ENCODE results near the gene SPATA2L. TPM values are rescaled to one million over a fixed set of nuclear protein-coding genes. Genes with fewer than 3 reads are reported as not detected.
"Not testable (repeated sequence)": the region's sequence is repeated elsewhere in the genome, so short reads cannot be mapped to it uniquely, and the experiment has no call there.

Gene SPATA2L
- total RNA-seq, 2 experiments from 2014 or later, result 0.93 to 1.2 TPM

DNA sequence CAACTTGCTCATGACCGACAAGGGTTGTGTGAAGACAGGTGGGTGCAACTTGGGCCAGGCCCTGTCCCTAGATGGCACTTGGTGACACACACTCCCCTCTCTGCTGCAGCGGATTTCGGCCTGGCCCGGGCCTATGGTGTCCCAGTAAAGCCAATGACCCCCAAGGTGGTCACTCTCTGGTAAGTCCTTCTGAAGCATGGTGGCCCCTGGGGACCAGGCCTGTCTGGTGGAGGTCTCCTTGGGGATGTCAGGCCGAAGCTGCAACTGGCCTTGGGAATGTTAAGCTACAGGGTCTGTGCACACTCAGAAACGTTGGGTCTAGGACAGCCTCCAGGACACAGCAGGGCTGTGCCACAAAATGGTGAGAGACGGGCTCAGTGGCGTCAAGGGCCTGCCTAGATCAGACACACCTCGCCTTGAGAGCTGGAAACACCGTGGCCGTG, 8.2 kb downstream of the SPATA2L start:
- Mint-ChIP-seq H3K36me3 (ENCODE audit: low read depth) (peaks cover 20% of the 10 kb centered on the region), H3K9me3 (no peaks in the 10 kb centered on the region), H3K27ac (no peak overlapping the region), H3K4me3 (no peak overlapping the region), H3K27me3 (ENCODE audit: low read depth) (no peaks in the 10 kb centered on the region), H3K4me1 (ENCODE audit: low read depth) (peaks cover 6% of the 10 kb centered on the region)
- intact Hi-C loops (cut with micrococcal nuclease), result no loop called here
- CTCF ChIA-PET, result no interaction called here
- no peak for DNase-seq

DNA sequence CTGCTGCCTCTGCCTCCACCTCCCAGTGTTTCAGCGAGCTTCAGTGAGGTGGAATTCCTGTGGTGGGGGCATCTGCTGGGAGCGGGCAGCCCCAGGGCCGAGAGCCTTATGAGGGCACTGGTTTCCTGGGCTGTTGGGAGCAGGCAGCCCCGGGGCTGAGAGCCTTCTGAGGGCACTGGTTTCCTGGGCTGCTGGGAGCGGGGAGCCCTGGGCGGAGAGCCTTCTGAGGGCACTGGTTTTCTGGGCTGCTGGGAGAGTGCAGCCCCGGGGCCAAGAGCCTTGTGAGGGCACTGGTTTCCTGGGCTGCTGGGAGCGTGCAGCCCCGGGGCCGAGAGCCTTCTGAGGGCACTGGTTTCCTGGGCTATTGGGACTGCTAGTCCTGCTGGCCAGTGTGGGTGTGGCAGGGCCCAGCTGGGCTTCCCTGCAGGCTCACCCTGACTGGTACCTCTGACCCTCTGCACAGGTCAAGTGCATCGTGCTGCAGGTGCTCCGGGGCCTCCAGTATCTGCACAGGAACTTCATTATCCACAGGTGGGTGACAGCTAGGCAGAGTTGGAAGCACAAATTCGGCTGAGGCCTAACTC, 9.4 kb downstream of the SPATA2L start:
- intact Hi-C loops (cut with micrococcal nuclease), result no loop called here
- CTCF ChIA-PET, result interaction anchor here (0.7 kb wide), 1 partner anchor 47 kb away, joined by 3 read pairs; no protein-coding TSS in a partner anchor
- peaks cover 15% of the 10 kb centered on the region for H3K4me1 Mint-ChIP-seq (ENCODE audit: low read depth)
- DNase-seq, result no peak
- no peaks in the 10 kb centered on the region for H3K9me3 Mint-ChIP-seq
- H3K36me3 Mint-ChIP-seq (ENCODE audit: low read depth), result peaks cover 25% of the 10 kb centered on the region
- no peak overlapping the region for H3K4me3 Mint-ChIP-seq
- H3K27ac Mint-ChIP-seq, result no peak overlapping the region
- no peaks in the 10 kb centered on the region for H3K27me3 Mint-ChIP-seq (ENCODE audit: low read depth)

DNA sequence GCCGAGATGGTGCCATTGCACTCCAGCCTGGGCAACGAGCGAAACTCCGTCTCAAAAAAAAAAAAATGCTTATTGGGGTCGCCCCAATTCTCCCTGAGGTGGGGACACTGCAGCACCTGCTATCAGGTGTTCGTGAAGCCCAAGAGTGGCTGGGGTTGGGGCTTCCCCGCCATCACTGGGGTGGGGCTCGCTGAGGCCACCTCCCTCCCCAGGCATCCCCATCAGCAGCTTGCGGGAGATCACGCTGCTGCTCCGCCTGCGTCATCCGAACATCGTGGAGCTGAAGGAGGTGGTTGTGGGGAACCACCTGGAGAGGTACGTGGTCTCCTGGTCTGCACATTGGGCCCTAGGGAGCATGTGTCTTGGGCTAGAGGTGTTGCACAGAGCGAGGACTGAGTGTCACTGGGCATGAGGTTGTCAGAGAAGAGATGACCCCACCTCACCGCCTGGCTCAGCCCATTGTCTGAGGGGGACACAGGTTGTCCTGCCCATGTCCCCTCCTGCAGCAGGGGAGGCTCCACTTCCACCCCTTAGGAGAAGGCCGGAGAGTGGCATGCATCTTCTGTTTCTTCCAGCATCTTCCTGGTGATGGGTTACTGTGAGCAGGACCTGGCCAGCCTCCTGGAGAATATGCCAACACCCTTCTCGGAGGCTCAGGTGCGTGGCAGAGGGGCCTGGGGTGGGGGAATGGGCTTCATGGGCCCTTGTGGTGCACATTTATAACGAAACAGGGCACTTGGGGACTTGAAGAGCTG, 10.1 kb downstream of the SPATA2L start:
- Mint-ChIP-seq H3K27ac (no peak overlapping the region), H3K4me3 (no peak overlapping the region), H3K4me1 (ENCODE audit: low read depth) (peaks cover 15% of the 10 kb centered on the region), H3K27me3 (ENCODE audit: low read depth) (no peaks in the 10 kb centered on the region), H3K9me3 (no peaks in the 10 kb centered on the region), H3K36me3 (ENCODE audit: low read depth) (peaks cover 27% of the 10 kb centered on the region)
- intact Hi-C loops (cut with micrococcal nuclease), result no loop called here
- CTCF ChIA-PET, result interaction anchor here (0.7 kb wide), 1 partner anchor 47 kb away, joined by 3 read pairs; no protein-coding TSS in a partner anchor
- no peak for DNase-seq

DNA sequence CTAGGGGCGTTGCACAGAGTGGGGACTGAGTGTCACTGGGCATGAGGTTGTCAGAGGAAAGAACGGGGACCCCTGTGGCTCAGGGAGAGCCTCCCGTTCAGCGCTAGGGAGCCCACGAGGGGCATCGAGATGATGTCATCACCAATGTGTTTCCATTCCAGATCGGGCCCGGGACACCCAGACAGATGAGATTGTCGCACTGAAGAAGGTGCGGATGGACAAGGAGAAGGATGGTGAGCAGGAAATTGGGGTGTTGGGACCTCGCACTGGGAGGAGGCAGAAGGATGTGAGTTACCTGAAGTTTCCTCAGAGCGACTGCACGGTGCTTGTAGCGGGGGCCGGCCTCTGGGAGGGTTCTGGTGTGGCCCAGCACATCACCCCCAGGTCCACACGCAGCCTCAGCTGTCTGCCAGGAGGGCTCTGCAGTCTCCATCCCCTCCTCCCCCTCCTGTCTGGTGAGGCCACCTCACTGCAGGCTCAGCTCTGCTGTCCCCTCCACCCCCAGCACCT, 11.1 kb downstream of the SPATA2L start:
- Mint-ChIP-seq H3K27me3 (ENCODE audit: low read depth) (no peaks in the 10 kb centered on the region), H3K4me1 (ENCODE audit: low read depth) (peaks cover 15% of the 10 kb centered on the region), H3K27ac (no peak overlapping the region), H3K9me3 (no peaks in the 10 kb centered on the region), H3K4me3 (no peak overlapping the region), H3K36me3 (ENCODE audit: low read depth) (peaks cover 26% of the 10 kb centered on the region)
- intact Hi-C loops (cut with micrococcal nuclease), result no loop called here
- CTCF ChIA-PET, result interaction anchor here (1.0 kb wide), 1 partner anchor 10 kb away, joined by 5 read pairs; no protein-coding TSS in a partner anchor
- no peak for DNase-seq

DNA sequence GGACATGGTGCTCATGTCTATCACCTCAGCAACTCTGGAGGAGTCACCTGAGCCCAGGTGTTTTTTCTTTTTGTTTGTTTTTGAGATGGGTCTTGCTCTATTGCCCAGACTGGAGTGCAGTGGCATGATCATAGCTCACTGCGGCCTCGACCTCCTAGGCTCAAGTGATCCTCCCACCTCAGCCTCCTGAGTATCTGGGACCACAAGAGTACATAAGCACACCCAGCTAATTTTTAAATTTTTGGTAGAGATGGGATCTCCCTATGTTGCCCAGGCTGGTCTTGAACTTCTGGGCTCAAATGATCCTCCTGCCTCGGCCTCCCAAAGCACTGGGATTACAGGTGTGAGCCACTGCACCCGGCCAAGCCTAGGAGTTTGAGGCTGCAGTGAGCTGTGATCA, 11.9 kb downstream of the SPATA2L start:
- H3K4me3 Mint-ChIP-seq; intact Hi-C loops (cut with micrococcal nuclease): not testable (repeated sequence)
- peaks cover 25% of the 10 kb centered on the region for H3K36me3 Mint-ChIP-seq (ENCODE audit: low read depth)

DNA sequence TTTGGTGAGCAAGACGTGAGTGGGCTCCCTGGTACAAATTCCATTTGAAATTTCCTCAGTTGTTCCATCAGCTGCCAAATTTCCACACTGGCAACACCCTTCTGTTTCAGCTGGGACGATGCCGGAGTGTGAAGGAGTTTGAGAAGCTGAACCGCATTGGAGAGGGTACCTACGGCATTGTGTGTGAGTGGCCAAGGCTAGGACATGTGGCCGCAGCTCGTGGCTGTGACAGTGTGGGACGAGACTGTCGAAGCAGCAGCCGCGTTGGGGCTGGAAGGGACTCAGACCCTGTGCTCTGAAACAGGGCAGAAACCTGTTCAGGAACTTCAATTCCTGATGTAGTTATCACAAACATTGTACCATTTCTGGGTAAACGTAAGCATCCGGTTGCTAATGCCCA, 12.4 kb downstream of the SPATA2L start:
- intact Hi-C loops (cut with micrococcal nuclease), result no loop called here
- CTCF ChIA-PET, result interaction anchor here (1.3 kb wide), 1 partner anchor 10 kb away, joined by 3 read pairs; no protein-coding TSS in a partner anchor
- H3K4me1 Mint-ChIP-seq (ENCODE audit: low read depth), result peaks cover 15% of the 10 kb centered on the region
- H3K9me3 Mint-ChIP-seq, result no peaks in the 10 kb centered on the region
- no peak for DNase-seq
- no peak overlapping the region for H3K27ac Mint-ChIP-seq
- no peaks in the 10 kb centered on the region for H3K27me3 Mint-ChIP-seq (ENCODE audit: low read depth)
- no peak overlapping the region for H3K4me3 Mint-ChIP-seq
- peaks cover 25% of the 10 kb centered on the region for H3K36me3 Mint-ChIP-seq (ENCODE audit: low read depth)

More for the DNA sequence above, 11.9 kb downstream of the SPATA2L start:
- not testable (repeated sequence) for H3K9me3 Mint-ChIP-seq; H3K27me3 Mint-ChIP-seq (ENCODE audit: low read depth); DNase-seq; H3K27ac Mint-ChIP-seq
- CTCF ChIA-PET, result interaction anchor here (1.0 to 1.3 kb wide), 2 partner anchors 9 to 11 kb away, joined by 3 to 5 read pairs; no protein-coding TSS in a partner anchor
- H3K4me1 Mint-ChIP-seq (ENCODE audit: low read depth), result peaks cover 15% of the 10 kb centered on the region

DNA sequence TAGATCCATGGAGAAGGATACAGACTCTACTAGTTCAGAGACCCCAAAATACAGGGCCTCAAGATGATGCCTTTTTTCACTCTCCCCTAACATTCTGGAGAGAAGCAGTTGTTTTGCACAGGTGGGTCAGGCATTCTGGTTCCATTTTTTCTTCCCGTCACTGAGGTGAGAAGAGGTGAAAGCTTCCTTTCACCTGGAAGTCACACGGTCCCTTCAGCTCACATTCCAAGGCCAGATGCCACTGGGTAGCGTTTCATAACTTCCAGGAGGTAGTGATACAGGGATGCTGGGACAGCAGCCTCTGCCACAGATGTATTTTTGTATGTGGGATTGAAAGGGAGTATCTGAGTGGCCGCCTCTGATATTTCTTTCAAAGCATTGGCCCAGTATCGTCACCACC, 13.1 kb downstream of the SPATA2L start:
- Mint-ChIP-seq H3K9me3 (no peaks in the 10 kb centered on the region), H3K27ac (no peak overlapping the region), H3K4me3 (peak overlapping the region; percentile 92), H3K4me1 (ENCODE audit: low read depth) (peaks cover 15% of the 10 kb centered on the region), H3K27me3 (ENCODE audit: low read depth) (no peaks in the 10 kb centered on the region), H3K36me3 (ENCODE audit: low read depth) (peaks cover 25% of the 10 kb centered on the region)
- intact Hi-C loops (cut with micrococcal nuclease), result no loop called here
- CTCF ChIA-PET, result interaction anchor here (1.3 kb wide), 1 partner anchor 10 kb away, joined by 3 read pairs; no protein-coding TSS in a partner anchor
- no peak for DNase-seq

DNA sequence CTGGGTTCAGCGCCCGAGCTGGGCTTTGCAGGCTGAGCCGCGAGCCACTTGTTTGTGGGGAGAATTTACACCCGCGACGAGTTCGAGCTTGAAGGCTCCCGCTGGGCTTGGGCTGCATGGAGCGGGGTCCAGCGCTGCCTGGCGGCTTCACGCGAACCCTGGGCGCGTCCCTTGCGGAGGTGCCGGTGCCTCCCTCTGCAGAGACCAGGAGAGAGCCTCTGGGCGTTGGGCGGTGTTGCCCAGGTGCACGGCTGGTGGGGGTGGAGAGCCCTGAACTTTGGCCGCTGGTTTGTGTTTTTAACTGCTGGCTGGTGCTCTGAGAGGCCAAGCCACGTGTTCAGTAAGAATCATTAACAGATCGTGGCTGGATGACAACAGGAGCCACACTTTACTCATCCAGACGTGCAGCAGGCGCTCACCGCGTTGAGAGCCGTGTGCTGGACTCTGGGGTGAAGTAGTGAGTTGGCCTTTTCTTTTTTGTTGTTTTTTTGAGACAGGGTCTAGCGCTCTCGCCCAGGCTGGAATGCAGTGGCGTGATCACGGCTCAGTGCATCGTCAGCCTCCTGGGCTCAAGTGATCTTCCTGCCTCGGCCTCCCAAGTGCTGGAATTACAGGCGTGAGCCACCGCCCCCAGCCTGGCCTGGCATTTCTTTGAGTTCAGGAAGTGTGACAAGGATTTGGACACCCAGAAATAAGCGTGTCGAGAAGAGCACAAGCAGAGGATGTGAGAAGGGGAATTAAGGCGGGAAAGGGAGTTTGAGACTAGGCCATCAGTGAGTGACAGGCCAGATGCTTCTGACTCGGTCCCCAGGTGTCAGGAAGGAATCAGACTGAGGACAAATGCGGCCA, 14.2 kb downstream of the SPATA2L start:
- peak overlapping the region; percentile 77 for H3K27ac Mint-ChIP-seq
- peaks cover 15% of the 10 kb centered on the region for H3K4me1 Mint-ChIP-seq (ENCODE audit: low read depth)
- H3K9me3 Mint-ChIP-seq, result no peaks in the 10 kb centered on the region
- CTCF ChIA-PET, result interaction anchor here (0.7 to 1.4 kb wide), 4 partner anchors 12 to 112 kb away, joined by 3 to 5 read pairs (median 4); partner anchors contain the start of genes CPNE7 and SPATA2L
- intact Hi-C loops (cut with micrococcal nuclease), result loop anchor here (2.0 kb wide), 1 partner anchor 29 kb away; no protein-coding TSS in a partner anchor
- H3K36me3 Mint-ChIP-seq (ENCODE audit: low read depth), result peaks cover 21% of the 10 kb centered on the region
- no peak for DNase-seq
- peak overlapping the region; percentile 92 for H3K4me3 Mint-ChIP-seq
- H3K27me3 Mint-ChIP-seq (ENCODE audit: low read depth), result no peaks in the 10 kb centered on the region

DNA sequence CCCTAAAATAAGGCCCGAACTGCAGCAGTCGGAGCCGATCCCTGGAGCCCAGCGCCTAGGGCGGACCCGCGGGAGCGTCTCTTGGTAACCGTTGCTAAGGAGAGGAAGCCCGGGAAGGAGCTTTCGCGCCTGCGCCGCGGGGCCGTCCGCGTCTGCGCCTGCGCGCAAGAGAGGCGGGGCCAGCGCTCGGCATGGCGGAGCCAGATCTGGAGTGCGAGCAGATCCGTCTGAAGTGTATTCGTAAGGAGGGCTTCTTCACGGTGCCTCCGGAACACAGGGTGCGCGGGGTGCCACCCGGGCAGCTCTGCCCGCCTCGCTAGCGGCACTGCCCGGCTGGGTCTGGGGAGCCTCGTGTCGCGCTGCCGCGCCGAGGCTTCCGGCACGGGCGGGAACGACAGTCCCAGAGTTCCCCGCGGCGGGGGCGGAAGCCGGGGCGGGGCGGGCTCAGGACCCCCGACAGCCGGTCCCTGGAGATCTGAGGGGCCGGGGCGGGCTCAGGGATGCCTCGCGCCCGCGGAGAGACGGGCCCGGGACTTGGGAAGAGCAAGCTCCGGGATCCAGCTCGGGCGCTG, 14.9 kb downstream of the SPATA2L start, which contains the start of gene CDK10:
Gene CDK10 (plus strand): TSS at position 170 of the 572 bp plus-strand sequence. CDS start 22 bp downstream, at position 192.
- H3K9me3 Mint-ChIP-seq, result no peaks in the 10 kb centered on the region
- H3K27me3 Mint-ChIP-seq (ENCODE audit: low read depth), result no peaks in the 10 kb centered on the region
- peaks cover 18% of the 10 kb centered on the region for H3K36me3 Mint-ChIP-seq (ENCODE audit: low read depth)
- CTCF ChIA-PET, result interaction anchor here (0.7 to 1.4 kb wide), 4 partner anchors 13 to 111 kb away, joined by 3 to 5 read pairs (median 4); partner anchors contain the start of genes CPNE7 and SPATA2L
- peak; percentile 86 for DNase-seq
- H3K27ac Mint-ChIP-seq, result peak within 1 kb of the TSS; percentile 89
- H3K4me3 Mint-ChIP-seq, result peak within 1 kb of the TSS; percentile 92
- intact Hi-C loops (cut with micrococcal nuclease), result loop anchor here (1.0 to 2.0 kb wide), 2 partner anchors 15 to 28 kb away; partner anchors contain the start of gene SPATA2L
- H3K4me1 Mint-ChIP-seq (ENCODE audit: low read depth), result peaks cover 15% of the 10 kb centered on the region

DNA sequence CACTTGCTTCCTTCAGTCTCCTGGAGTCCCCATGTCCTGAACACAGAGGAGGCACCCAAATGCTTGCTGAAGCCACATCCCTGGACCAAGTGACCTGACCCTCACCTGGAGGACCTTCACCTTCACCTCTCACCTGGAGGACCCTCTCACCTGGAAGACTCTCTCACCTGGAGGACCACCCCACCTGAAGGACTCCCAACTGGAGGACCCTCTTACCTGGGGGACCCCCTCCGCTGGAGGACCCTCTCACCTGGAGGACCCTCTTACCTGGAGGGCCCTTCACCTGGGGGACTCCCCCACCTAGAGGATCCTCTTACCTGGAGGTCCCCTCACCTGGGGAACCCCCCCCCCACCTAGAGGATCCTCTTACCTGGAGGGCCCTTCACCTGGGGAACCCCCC, 15.6 kb downstream of the SPATA2L start:
- Mint-ChIP-seq H3K27ac (no peak overlapping the region), H3K4me3 (peak overlapping the region; percentile 55), H3K36me3 (ENCODE audit: low read depth) (peaks cover 14% of the 10 kb centered on the region), H3K4me1 (ENCODE audit: low read depth) (peaks cover 15% of the 10 kb centered on the region), H3K27me3 (ENCODE audit: low read depth) (no peaks in the 10 kb centered on the region), H3K9me3 (no peaks in the 10 kb centered on the region)
- CTCF ChIA-PET, result interaction anchor here (1.0 to 1.4 kb wide), 2 partner anchors 15 to 110 kb away, joined by 4 to 5 read pairs; partner anchors contain the start of genes CPNE7 and SPATA2L
- no peak for DNase-seq
- intact Hi-C loops (cut with micrococcal nuclease), result loop anchor here (1.0 to 2.0 kb wide), 2 partner anchors 15 to 27 kb away; partner anchors contain the start of gene SPATA2L

DNA sequence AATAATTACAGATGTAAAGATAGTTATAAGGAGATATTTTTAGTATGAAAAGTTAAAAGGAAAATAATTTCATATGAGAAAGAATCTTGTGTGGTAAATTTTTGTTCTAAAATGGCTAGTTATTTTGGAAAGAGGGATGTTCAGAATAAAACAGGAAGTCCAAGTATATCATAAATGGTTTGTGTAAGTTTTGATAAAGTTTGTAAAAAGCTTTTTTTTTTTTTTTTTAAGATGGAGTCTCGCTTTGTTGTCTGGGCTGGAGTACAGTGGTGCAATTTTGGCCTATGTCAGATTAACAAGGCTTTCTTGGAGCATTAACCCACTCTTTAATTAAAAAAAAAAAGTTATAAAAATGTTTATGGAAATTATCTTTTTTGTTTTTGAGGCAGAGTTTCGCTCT, 23.2 kb downstream of the SPATA2L start:
- intact Hi-C loops (cut with micrococcal nuclease), result no loop called here
- peaks cover 3% of the 10 kb centered on the region for H3K9me3 Mint-ChIP-seq
- no peak overlapping the region for H3K27ac Mint-ChIP-seq
- H3K27me3 Mint-ChIP-seq (ENCODE audit: low read depth), result no peaks in the 10 kb centered on the region
- DNase-seq, result no peak
- no peak overlapping the region for H3K4me3 Mint-ChIP-seq
- no peaks in the 10 kb centered on the region for H3K4me1 Mint-ChIP-seq (ENCODE audit: low read depth)
- CTCF ChIA-PET, result interaction anchor here (0.6 kb wide), 1 partner anchor 237 kb away, joined by 3 read pairs; no protein-coding TSS in a partner anchor
- H3K36me3 Mint-ChIP-seq (ENCODE audit: low read depth), result no peaks in the 10 kb centered on the region
